ENCODE data around the gene NNMT. TPM values are rescaled to one million over a fixed set of nuclear protein-coding genes. Genes with fewer than 3 reads are reported as not detected.
"Not testable (repeated sequence)": the region's sequence is repeated elsewhere in the genome, so short reads cannot be mapped to it uniquely, and the experiment has no call there.

NNMT gene
- total RNA-seq, 1 experiment from 2014 or later: not detected

DNA sequence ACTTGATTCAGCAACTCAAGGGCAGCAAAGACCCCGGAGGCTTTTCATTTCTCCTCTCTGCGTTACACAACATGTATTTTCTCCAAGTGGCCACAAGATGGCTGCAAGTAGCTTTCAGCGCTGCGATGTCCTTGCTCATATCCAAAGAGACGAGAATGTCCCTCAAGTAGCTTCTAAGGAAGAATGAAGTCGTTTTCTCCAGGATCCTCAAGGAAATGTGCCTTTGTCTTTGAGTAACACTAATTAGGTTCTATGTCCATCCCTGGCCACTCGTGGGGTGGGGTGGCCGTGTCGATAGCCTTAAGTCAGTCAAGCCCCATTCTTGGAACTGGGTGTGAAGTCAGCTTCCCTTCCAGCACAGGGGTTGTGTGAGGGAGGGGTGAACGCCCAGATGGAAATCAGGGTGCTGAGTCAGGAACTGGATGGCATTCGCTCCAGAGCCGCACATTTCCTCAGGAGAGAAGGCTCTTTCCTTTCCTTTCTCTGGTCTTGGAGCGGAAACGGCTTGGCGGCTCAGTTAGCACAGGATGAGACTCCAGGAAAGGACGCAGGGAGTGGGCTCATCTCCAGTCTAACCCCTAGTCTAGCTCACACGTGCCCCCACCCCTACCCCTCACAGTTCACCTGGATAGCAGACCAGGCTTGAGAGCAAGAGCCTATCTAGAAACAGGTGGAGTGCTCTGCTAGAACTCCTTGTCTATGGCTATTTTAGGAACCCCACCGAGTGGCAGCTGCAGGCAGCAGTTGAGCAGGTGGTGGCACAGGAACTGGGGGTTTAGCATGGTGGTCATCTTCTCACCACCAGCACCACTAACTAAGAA lies 44.3 kb downstream of the NNMT start:
- TF ChIP-seq RAD21 (IDR thresholded peaks at IDR 0.05; ENCODE audit: low read depth): peak; percentile 83
- TF ChIP-seq EZH2 (IDR thresholded peaks at IDR 0.05): no peak
- no peak for TF ChIP-seq ELF1 (IDR thresholded peaks at IDR 0.05; ENCODE audit: borderline replicate concordance, low read depth)
- TF ChIP-seq EZH2phosphoT487 (IDR thresholded peaks at IDR 0.05; ENCODE audit: borderline replicate concordance): no peak
- no peak for TF ChIP-seq SP1 (IDR thresholded peaks at IDR 0.05; ENCODE audit: low read depth)
- peak; percentile 3 for TF ChIP-seq YY1 (IDR thresholded peaks at IDR 0.05; ENCODE audit: extremely low read depth, insufficient replicate concordance, low read depth, low read length)
- TF ChIP-seq, protein P1, sequence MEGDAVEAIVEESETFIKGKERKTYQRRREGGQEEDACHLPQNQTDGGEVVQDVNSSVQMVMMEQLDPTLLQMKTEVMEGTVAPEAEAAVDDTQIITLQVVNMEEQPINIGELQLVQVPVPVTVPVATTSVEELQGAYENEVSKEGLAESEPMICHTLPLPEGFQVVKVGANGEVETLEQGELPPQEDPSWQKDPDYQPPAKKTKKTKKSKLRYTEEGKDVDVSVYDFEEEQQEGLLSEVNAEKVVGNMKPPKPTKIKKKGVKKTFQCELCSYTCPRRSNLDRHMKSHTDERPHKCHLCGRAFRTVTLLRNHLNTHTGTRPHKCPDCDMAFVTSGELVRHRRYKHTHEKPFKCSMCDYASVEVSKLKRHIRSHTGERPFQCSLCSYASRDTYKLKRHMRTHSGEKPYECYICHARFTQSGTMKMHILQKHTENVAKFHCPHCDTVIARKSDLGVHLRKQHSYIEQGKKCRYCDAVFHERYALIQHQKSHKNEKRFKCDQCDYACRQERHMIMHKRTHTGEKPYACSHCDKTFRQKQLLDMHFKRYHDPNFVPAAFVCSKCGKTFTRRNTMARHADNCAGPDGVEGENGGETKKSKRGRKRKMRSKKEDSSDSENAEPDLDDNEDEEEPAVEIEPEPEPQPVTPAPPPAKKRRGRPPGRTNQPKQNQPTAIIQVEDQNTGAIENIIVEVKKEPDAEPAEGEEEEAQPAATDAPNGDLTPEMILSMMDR (IDR thresholded peaks at IDR 0.05 in 2 of 3, conservative IDR thresholded peaks at IDR 0.05 in 1 of 3; ENCODE audit: borderline replicate concordance in 1 of 3, insufficient read depth in 1 of 3, low read depth in 2 of 3, low read length in 2 of 3): peak; percentile 59 to 78 (median 74); a peak in 5 of 6 replicates
- TF ChIP-seq ZFX (IDR thresholded peaks at IDR 0.05): no peak
- no peak for TF ChIP-seq SRF (IDR thresholded peaks at IDR 0.05; ENCODE audit: low read depth)
- TF ChIP-seq CBX3 (IDR thresholded peaks at IDR 0.05; ENCODE audit: low read depth): no peak
- no peak for TF ChIP-seq ZNF274 (IDR thresholded peaks at IDR 0.05; ENCODE audit: low read depth, low read length)
- no TSS peak for BruUV-seq (replicated peaks)
- DNase-seq (ENCODE audit: low read depth, low spot score): peak; percentile 51
- Histone ChIP-seq H3K4me2 (ENCODE audit: low read length) (peak overlapping the region; percentile 53), H3K27ac (ENCODE audit: low read depth, low read length) (no peak overlapping the region), H3K4me1 (ENCODE audit: control insufficient read depth in 1 of 2, insufficient read depth in 2 of 2, low read length in 2 of 2) (peaks cover 0 to 4% of the 10 kb centered on the region in 2 experiments; a peak in 1 of 4 replicates), H2AFZ (ENCODE audit: low read depth, low read length, poor library complexity, severe bottlenecking) (peak overlapping the region; percentile 55), H3K9ac (ENCODE audit: low read length) (no peak overlapping the region), H3K79me2 (ENCODE audit: insufficient read depth, low read length) (no peaks in the 10 kb centered on the region), H3K9me2 (ENCODE audit: insufficient read depth) (no peaks in the 10 kb centered on the region), H3K9me3 (ENCODE audit: control insufficient read depth in 1 of 2, insufficient read depth in 1 of 2, low read depth in 1 of 2, low read length in 2 of 2) (no peaks in the 10 kb centered on the region), H4K20me1 (ENCODE audit: insufficient read depth) (no peaks in the 10 kb centered on the region; the same call in 1 of the 2 replicates), H3K4me3 (replicated peaks in 1 of 2; ENCODE audit: low read depth in 1 of 2, low read length in 2 of 2) (peak overlapping the region in 1 of 2 experiments; percentile 6; a peak in 1 of 4 replicates), H3K27me3 (ENCODE audit: insufficient read depth, low read length) (no peaks in the 10 kb centered on the region), H3K36me3 (ENCODE audit: control insufficient read depth in 1 of 2, insufficient read depth in 2 of 2, low read length in 2 of 2) (no peaks in the 10 kb centered on the region)
- ChIA-PET CTCF (interaction anchor here (0.8 kb wide), 1 partner anchor 1738 kb away, joined by 3 read pairs; no protein-coding TSS in a partner anchor), RAD21 (ENCODE audit: low non-redundant PET in 1 of 2, low total read pairs in 2 of 2, uncharacterized antibody in 2 of 2, unreplicated experiment in 2 of 2) (no interaction called here), POLR2A (interaction anchor here (0.7 kb wide), 1 partner anchor 129 kb away, joined by 3 read pairs; no protein-coding TSS in a partner anchor)
- intact Hi-C loops (cut with micrococcal nuclease): loop anchor here (10.0 kb wide), 3 partner anchors 124 to 1934 kb away; no protein-coding TSS in a partner anchor
- ATAC-seq: peak; percentile 92

DNA sequence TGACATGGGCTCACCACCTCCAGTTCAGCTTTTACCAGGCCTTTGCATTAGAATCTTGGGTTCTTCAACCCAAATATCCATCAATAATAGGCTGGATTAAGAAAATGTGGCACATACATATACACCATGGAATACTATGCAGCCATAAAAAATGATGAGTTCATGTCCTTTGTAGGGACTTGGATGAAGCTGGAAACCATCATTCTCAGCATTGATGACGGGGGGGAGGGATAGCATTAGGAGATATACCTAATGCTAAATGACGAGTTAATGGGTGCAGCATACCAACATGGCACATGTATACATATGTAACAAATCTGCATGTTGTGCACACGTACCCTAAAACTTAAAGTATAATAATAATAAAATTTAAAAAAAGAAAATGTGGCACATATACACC lies 45.5 kb downstream of the NNMT start:
- H3K9me2 ChIP-seq (ENCODE audit: insufficient read depth); H3K9me3 ChIP-seq (ENCODE audit: control insufficient read depth in 1 of 2, insufficient read depth in 1 of 2, low read depth in 1 of 2, low read length in 2 of 2); H3K79me2 ChIP-seq (ENCODE audit: insufficient read depth, low read length); DNase-seq (ENCODE audit: low read depth, low spot score); H4K20me1 ChIP-seq (ENCODE audit: insufficient read depth); H3K4me2 ChIP-seq (ENCODE audit: low read length); H2AFZ ChIP-seq (ENCODE audit: low read depth, low read length, poor library complexity, severe bottlenecking); H3K4me1 ChIP-seq (ENCODE audit: control insufficient read depth in 1 of 2, insufficient read depth in 2 of 2, low read length in 2 of 2); POLR2A ChIA-PET; ATAC-seq; CTCF ChIA-PET; BruUV-seq (replicated peaks); H3K27me3 ChIP-seq (ENCODE audit: insufficient read depth, low read length); RAD21 ChIA-PET (ENCODE audit: low non-redundant PET in 1 of 2, low total read pairs in 2 of 2, uncharacterized antibody in 2 of 2, unreplicated experiment in 2 of 2); H3K27ac ChIP-seq (ENCODE audit: low read depth, low read length); H3K9ac ChIP-seq (ENCODE audit: low read length); H3K4me3 ChIP-seq (replicated peaks in 1 of 2; ENCODE audit: low read depth in 1 of 2, low read length in 2 of 2); H3K36me3 ChIP-seq (ENCODE audit: control insufficient read depth in 1 of 2, insufficient read depth in 2 of 2, low read length in 2 of 2): not testable (repeated sequence)
- intact Hi-C loops (cut with micrococcal nuclease): loop anchor here (10.0 kb wide), 3 partner anchors 123 to 1933 kb away; no protein-coding TSS in a partner anchor

All from HCT116 (cell line).